Ishikawa (cell line): ENCODE data around the gene CYP1B1.

Source experiments
- CEBPB ChIP-seq: IDR thresholded peaks from 2 replicates; pipeline ENCODE4 v1.6.1; 2012
- CREB1 ChIP-seq: IDR thresholded peaks from 2 replicates; pipeline ENCODE4 v1.6.1; 2012; ENCODE audit warnings: low read depth
- EGR1 ChIP-seq: IDR thresholded peaks from 2 replicates; pipeline ENCODE4 v1.6.1; 2012
- EP300 ChIP-seq: IDR thresholded peaks from 2 replicates; pipeline ENCODE4 v1.6.1; 2012; ENCODE audit warnings: borderline replicate concordance
- FOXM1 ChIP-seq: IDR thresholded peaks from 2 replicates; pipeline ENCODE4 v1.6.1; 2012; ENCODE audit warnings: low read depth, borderline replicate concordance
- MAX ChIP-seq: IDR thresholded peaks from 2 replicates; pipeline ENCODE4 v1.6.1; 2012
- RAD21 ChIP-seq: IDR thresholded peaks from 2 replicates; pipeline ENCODE4 v1.6.1; 2012; ENCODE audit warnings: low read depth
- REST ChIP-seq: IDR thresholded peaks from 2 replicates; pipeline ENCODE4 v1.6.1; 2012; ENCODE audit warnings: low read depth, mild to moderate bottlenecking
- TAF1 ChIP-seq: IDR thresholded peaks from 2 replicates; pipeline ENCODE4 v1.6.1; 2012; ENCODE audit warnings: low read depth, mild to moderate bottlenecking
- TCF12 ChIP-seq: IDR thresholded peaks from 2 replicates; pipeline ENCODE4 v1.6.1; 2012; ENCODE audit warnings: low read depth
- TEAD4 ChIP-seq: IDR thresholded peaks from 2 replicates; pipeline ENCODE4 v1.6.1; 2012
- USF1 ChIP-seq: IDR thresholded peaks from 2 replicates; pipeline ENCODE4 v1.6.1; 2012
- YY1 ChIP-seq: IDR thresholded peaks from 2 replicates; pipeline ENCODE4 v1.6.1; 2012; ENCODE audit warnings: low read depth
- ZBTB7A ChIP-seq: IDR thresholded peaks from 2 replicates; pipeline ENCODE4 v1.6.1; 2012; ENCODE audit warnings: low read depth

DNA sequence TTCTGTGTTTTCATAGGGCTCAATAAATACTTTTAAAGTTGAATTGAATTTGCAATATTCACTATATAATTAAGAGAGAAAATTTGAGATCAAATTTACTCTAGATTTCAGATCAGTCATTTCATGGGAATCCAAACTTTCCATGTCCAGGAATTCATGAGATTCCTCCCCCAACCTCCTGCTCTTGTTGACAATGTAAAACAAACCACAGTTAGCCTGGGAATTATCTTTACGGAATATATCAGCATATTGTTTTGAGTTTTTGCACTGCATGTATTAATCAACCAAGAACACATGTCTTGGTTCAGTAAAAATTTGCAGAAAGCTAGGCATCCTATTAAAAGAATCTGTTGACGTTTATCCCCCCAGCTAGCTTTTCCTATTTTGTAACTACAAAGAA is 42.3 kb downstream of the CYP1B1 start:
- no peak for TF ChIP-seq TAF1
- TF ChIP-seq TCF12 = no peak
- no peak for TF ChIP-seq REST
- TF ChIP-seq RAD21 = no peak
- TF ChIP-seq CREB1 = no peak
- TF ChIP-seq EP300 = no peak
- TF ChIP-seq TEAD4 = no peak
- no peak for TF ChIP-seq USF1
- TF ChIP-seq MAX = no peak
- TF ChIP-seq YY1 = no peak
- TF ChIP-seq CEBPB = no peak
- no peak for TF ChIP-seq EGR1
- no peak for TF ChIP-seq ZBTB7A
- no peak for TF ChIP-seq FOXM1
